NCI-H2107 treated with DMSO at 0.1 percent for 48 hours (cell line): ENCODE measurements around the gene PIP4P1.
A peak's percentile ranks its signal among the peaks of the same experiment; 100 is the strongest.
"Not testable (repeated sequence)": the region's sequence is repeated elsewhere in the genome, so short reads cannot be mapped to it uniquely, and the experiment has no call there.

Experiments used
- DNase-seq: peaks from one replicate; lab custom pipeline; 2025; ENCODE audit not compliant: unreplicated experiment; lab: John Stamatoyannopoulos, UW

The PIP4P1 gene

GRCh38 chr14:20461225-20462141 lies at the start of gene PIP4P1:
TSS of gene PIP4P1 (minus strand) at chr14:20461434. CDS start at chr14:20461325, 109 bp downstream.
- DNase-seq = peak; percentile 100

DNA sequence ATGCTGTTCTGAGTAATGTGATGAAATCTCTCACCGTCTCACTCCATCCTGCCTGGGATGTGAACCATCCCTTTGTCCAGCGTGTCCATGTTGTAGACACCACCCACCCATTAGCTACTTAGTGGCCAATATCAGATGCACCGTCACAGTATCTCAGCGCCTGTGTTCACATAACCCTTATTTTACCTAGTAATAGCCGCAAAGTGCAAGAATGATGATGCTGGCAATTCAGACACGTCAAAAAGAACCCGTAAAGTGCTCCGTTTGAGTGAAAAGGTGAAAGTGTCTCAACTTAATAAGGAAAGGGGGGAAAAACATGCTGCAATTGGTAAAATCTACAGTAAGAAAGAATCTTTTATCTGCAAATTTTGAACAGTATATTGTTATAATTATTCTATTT lies 47.1 kb upstream of the PIP4P1 start:
- no peak for DNase-seq

DNA sequence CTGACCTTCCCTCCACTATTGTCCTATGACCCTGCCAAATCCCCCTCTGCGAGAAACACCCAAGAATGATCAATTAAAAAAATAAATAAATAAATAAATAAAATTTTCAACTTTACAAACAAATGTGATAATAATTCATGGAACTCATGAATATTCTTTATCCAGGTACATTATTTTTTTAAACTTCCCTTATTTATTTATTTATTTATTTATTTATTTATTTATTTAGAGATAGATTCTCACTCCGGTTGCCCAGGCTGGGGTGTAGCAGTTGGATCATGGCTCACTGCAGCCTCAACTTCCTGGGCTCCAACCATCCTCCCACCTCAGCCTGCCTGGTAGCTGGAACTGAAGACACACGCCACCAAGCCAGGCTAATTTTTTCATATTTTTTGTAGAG lies 46.3 kb upstream of the PIP4P1 start:
- DNase-seq = not testable (repeated sequence)

DNA sequence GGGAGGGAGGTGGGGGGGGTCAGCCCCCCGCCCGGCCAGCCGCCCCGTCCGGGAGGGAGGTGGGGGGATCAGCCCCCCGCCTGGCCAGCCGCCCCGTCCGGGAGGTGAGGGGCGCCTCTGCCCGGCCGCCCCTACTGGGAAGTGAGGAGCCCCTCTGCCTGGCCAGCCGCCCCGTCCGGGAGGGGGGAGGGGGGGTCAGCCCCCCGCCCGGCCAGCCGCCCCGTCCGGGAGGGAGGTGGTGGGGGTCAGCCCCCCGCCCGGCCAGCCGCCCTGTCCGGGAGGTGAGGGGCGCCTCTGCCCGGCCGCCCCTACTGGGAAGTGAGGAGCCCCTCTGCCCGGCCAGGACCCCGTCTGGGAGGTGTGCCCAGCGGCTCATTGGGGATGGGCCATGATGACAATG lies 45.5 kb upstream of the PIP4P1 start:
- not testable (repeated sequence) for DNase-seq

GRCh38 chr14:20506276-20506675 lies 45.0 kb upstream of the PIP4P1 start:
- not testable (repeated sequence) for DNase-seq

GRCh38 chr14:20503898-20504297 lies 42.7 kb upstream of the PIP4P1 start:
- DNase-seq = no peak

- no peak for DNase-seq
These were observed 40.1 kb upstream of the PIP4P1 start for GRCh38 chr14:20501346-20501745.

DNA sequence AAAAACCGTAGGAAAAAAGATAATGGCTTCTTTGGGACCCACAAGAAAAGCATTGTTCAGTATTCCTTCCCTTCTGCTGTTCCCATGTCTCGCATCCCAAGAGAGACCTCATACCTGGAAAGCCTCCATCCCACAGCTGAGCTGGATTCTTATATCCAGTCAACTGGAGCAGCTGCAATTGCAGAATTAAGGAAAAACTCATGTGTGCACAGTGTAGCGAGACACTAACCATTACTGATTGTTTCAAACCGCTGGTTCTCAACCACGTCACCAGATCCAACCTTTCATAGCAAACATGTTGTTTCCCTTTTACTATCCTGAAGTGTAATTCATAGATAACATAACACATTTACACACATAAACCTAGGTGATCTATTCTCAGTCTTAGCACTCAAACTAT lies 38.6 kb upstream of the PIP4P1 start:
- no peak for DNase-seq

- DNase-seq = peak; percentile 31
These were observed 37.9 kb upstream of the PIP4P1 start for GRCh38 chr14:20499108-20499507.

GRCh38 chr14:20498622-20499021 lies 37.4 kb upstream of the PIP4P1 start:
- DNase-seq = no peak

DNA sequence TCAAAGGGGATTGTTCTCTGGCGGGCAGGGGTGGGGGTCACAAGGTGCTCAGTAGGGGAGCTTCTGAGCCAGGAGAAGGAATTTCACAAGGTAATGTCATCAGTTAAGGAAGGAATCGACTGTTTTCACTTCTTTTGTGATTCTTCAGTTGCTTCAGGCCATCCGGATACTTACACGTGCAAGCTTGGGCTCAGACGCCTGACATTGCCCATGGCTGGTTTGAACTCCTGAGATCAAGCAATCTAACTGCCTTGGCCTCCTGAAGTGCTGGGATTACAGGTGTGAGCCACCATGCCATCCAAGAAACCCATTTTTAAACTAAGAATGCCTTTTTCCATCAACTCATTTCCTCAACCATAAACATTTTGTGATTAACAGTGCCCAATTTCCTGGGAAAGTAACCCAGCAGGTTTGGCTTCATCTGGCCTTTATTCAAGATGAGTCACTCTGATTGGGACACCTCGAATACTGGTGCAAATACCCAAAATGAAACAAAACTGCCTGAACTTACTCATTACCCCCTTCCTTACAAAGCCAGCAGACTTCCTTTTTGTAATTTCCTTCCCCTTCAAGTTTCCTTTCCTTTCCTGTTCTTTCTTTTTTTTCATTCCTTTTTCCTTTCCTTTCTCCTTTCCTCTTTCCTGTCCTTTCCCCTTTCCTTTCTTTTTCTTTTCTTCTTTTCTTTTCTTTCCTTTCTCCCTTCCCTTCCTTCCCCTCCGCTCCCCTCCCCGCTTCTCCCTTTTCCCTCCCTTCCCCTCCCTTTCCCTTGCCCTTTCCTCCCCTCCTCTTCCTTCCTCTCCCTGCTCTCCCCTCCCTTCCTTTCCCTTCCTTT lies 33.9 kb upstream of the PIP4P1 start:
- no peak for DNase-seq

DNA sequence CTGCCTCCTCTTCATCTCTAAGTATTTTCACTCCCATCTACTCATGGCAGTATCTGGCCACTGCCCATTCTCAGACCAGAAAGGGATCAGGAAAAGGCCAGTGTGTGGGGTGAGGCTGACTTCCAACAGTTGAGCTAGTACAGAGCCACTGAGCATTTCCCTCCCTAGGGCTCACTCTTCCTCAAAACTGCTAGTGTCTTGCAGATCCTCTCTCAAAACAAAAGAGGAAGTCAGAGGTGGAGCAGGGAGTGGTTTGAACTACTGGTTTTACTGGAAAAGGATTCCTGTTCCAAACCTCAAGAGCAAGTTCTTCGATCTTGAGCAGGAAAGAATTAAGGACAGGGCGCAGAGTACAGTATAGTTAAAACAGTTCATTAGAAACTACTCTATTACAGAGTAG lies 32.4 kb upstream of the PIP4P1 start:
- DNase-seq = no peak

DNA sequence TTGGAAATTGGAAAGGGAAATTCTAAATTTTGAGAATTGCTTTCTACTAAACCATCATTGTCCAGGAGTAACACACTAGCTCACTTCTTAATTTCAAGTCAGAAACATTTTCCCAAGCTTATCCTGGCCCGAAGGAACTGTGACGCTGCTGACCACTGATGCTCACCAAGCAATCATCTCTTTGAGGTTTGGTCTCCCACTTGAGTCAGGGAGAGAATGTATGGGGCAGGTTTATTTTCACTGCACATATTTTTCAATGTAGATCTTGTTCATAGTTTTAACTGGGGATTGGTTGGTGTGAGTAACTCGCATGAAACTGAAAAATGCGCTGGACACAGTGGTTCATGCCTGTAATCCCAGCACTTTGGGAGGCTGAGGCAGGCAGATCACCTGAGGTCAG lies 31.3 kb upstream of the PIP4P1 start:
- no peak for DNase-seq

DNA sequence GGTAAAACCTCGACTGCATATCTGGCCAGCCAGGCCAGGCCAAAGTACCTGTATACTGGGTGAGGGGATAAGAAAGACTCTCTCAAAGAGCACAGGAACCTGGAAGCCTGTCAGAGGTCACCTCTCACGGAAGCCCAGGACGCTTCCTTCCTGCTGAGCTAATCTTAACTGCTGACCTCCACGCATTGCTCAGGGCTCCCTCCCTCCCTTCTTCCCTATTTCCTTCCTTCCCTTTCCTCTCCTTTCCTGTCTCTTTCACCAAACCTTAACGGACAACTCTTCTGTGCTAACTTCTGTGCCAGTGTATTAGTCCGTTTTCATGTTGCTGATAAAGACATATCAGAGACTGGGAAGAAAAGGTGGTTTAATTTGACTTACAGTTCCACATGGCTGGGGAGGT lies 29.3 kb upstream of the PIP4P1 start:
- no peak for DNase-seq

DNA sequence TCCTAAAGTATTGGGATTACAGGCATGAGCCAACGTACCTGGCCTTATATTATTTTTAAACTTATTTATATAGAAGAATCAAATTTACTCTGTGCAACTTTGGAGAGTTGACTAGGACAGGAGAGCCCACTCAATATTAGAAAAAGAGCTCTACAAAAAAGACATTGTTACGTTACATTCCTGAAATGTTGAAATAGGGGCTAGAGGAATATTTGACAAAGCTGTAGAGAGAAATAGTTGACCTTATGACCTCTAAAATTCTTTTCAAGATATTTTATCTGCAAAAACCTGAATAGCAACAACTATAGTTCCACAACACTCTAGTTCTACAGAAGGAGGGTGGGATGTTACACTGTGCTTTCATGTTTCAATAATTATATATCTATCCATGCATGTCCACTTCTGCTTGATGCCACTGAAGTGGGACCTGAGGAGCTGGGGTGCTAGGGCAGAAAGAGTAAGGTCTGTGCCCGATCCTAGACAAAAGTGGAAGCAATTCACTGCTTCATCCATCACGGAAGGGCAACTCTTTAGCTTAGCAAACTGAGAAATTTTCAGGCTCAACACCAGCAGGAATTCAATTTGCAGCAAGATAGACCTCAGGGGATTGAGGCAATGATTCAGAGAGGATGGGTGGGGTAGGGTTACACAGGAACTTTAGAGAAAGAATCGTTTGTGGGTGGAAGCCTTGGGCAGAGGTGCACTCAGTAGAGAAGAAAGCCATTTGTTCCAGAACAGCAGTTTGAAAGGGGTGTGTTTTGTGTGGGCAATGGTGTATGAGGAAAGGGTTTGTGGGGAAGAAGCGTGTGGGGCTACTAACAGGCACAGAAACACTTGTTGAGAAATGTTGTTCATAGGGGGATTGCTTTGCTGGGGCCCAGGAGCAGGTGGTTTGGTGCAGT lies 28.1 kb upstream of the PIP4P1 start:
- peak; percentile 64 for DNase-seq

DNA sequence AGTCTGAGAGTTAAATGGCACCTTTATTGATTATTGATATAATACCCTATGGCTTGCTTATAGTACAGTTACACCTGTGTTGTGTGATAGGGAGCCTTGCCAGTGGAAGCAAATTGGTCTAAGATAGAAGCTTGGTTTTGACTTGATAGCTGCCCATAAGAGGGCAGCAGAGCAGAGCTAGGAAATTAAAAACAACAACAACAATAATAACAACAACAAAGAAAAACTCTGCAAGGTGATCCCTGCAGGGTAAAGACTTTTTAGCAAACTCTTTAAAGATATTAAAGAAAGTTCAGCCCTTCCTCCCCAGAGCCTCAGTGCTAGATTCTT lies 26.1 kb upstream of the PIP4P1 start:
- no peak for DNase-seq

DNA sequence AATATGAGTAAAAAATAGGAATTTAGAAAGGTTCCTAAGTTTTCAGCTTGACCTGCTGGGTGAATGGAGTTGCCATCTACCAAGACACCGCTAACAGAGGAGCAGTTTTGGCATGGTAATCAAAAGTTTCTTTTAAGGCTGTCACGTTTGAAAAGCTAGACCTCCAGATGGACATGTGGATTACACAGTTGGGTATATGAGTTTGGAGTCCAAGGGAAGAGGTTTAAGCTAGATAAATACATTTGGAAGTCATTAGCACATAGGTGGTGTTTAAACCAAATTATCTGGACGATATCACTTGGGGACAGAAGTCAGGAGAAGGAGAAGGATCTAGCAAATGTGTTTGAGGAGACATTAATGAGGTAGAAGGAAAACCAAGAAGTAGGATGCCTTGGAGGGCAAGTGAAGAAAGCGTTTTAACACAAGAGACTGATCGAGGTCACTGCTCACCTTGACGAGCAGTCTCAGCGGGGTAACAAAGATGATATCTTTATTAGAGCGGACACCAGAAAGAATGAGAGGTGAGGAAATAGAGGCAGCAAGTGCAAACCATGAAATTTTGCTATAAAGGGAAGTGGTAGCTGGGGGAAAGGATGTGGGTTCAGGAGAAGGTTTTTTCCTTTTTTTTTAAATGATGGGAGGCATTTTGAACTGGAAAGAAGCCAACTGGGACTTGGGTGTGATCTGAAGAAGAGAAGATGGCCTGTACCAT lies 25.6 kb upstream of the PIP4P1 start:
- no peak for DNase-seq

DNA sequence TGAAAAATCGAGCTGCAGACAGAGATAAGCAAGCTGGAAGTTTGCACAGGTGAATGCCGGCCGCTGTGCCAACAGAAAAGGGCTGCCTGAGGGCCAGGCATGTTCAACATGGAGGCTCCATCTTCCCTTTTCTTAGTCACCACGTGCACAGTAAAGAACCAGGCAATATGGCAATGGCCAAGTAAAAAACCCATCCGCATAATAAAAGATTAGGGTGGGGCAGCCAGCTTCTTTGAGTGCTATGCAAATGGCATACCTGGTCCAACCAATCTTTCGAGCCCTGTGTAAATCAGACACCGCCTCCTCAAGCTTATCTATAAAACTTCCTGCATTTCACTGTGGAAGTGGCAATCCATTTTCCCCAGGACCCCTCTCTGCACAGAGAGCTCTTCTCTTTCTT lies 24.7 kb upstream of the PIP4P1 start:
- DNase-seq = no peak

DNA sequence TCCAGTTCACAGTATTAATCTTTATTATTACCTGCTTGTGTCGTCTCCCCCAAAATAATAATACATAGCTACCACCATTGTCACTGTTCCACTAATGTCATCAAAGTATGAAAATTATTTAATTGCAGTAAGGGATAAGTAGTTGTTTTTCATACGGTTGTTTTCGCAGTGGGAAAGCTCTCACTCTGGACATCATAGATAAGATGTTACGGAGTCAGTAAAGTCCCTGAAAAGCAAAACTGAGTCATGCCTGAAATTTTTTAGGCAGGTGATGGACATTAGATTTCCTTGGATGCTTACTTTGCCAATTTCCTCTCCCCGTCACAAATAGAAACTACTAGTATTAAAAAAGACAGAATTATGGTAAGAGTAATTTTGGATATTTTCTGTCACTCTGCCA lies 21.1 kb upstream of the PIP4P1 start:
- DNase-seq = no peak

DNA sequence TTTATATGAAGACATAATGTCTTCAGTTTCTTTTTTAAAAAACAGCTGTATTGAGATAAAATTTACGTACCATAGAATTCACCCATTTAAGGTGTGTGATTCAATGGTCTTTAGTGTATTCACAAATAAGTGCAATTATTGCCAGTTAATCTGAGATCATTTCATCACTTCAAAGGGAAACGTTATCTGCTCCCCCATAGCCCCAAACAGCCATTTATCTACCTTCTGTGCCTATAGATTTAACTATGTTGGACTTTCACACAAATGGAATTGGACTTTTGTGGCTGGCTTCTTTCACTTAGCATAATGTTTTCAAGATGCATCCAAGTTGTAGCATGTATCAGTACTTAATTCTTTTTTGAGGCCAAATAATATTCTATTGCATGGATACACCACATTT lies 17.7 kb upstream of the PIP4P1 start:
- no peak for DNase-seq
